HTERT RPE-1 (cell line): Measurements from ENCODE around the gene SUGCT.
"Not testable (repeated sequence)": the region's sequence is repeated elsewhere in the genome, so short reads cannot be mapped to it uniquely, and the experiment has no call there.

ENCODE experiments used
- in situ Hi-C: fragments of 300-500 bp; cut with MboI; formaldehyde crosslinking; loops from 4 replicates; pipeline ENCODE4 v1.14.3; 2020; ENCODE audit warnings: low sequenced_read_pairs

Gene SUGCT

DNA sequence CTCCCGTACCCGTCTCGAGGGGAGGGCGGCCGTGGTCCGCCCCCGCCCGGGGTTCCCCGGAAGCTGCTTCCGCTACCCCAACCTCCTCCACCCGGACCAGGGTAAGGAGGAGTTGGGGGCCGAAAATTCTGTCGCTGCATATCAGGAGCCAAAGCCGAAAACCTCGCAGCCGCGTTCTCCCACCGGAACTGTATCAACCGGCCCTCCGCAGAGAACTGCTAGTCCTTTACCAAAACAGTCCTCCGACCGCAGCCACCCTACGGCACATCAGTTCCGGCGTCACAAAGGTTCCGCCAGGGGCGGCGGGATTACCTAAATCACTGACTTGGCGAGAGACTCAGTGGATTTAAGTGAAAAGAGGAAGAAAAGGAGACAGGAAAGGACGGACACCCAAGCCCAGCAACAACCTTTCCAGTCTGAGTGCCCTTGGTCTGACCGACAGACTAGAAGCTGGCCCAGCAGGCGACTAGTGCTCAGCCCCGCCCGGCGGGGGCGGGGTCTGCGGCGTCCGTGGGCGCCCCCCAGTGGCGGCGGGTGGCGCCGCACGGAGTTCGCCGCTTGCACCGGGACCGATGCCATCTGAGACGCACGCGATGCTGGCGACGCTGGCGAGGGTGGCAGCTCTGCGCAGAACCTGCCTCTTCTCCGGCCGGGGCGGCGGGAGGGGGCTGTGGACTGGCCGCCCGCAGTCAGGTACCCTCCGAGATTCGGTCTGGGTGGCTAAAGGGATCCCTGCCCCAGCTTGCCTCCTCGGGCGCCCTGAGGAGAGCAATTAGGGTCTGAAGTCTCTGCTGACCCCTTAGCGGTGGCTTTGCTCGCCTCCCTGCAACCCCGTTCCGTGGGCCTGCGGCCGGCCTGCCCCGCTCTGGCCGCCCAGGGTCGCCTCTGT, at the start of gene SUGCT, which contains the start of gene MPLKIP:
SUGCT (plus strand) TSS at position 578 of the 889 bp plus-strand sequence.
MPLKIP (minus strand) TSS at position 195 of the 889 bp plus-strand sequence; CDS start at position 140, 55 bp downstream.
- in situ Hi-C loops: no loop called here

DNA sequence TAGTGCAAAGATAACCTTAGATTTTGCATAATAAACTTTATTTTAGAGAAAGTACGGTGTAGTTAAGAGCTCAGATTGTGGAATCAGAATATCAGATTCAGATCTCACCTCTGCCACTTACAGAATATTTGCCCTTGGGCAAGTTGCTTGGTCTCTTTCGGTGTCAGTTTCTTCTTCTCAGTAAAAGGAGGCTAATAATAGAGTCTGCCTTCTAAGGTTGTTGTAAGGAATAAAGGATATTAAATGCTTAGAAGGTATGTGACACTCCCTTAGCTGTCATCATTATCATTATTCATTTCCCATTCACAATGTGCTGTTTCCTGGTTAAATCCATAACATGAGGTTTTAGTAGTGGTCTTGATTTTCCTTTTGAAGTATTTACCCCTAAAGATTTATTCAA, 42.6 kb upstream of the SUGCT start:
- in situ Hi-C loops: no loop called here

DNA sequence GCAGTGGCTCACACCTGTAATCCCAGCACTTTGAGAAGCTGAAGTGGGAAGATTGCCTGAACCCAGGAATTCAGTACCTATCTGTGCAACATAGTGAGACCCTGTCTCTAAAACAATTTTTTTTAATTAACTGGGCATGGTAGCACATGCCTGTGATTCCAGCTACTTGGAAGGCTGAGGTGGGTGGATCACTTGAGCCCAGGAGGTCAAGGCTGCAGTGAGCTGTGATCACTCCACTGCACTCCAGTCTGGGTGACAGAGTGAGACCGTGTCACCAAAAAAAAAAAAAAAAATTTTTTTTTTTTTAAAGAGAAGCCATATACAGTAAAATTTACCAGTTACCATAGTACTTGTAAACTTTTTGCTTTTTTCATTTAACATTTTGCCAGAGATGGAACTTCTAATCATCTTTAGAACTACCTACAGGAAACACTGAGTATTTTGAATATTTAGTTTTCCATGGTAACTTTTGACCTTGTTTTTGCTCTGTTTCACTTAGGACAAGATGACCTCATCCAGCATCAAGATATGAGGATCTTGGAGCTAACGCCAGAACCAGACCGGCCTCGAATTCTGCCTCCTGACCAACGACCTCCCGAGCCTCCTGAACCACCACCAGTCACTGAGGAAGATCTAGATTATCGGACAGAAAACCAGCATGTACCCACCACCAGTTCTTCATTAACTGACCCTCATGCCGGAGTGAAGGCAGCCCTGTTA, 41.0 kb upstream of the SUGCT start:
- in situ Hi-C loops: no loop called here

DNA sequence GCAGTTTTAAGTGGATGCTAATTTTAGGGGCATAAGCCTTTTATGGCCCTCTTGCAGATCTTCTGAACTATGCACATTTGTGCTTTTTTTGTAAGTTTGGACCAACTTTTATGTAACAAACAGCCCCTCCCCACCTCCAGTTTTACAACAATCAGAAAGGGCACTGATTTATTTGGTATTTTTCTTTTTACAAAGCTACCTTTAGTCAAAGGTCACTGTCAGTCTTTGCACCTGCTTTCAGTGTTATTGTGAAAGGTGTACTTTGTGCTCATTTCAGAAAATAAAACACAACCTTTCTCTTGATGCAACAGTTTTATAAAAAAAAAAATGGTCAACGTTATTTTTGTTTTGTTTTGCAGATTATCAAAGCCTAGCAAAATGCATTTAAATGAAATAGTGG, 39.6 kb upstream of the SUGCT start:
- in situ Hi-C loops: no loop called here

DNA sequence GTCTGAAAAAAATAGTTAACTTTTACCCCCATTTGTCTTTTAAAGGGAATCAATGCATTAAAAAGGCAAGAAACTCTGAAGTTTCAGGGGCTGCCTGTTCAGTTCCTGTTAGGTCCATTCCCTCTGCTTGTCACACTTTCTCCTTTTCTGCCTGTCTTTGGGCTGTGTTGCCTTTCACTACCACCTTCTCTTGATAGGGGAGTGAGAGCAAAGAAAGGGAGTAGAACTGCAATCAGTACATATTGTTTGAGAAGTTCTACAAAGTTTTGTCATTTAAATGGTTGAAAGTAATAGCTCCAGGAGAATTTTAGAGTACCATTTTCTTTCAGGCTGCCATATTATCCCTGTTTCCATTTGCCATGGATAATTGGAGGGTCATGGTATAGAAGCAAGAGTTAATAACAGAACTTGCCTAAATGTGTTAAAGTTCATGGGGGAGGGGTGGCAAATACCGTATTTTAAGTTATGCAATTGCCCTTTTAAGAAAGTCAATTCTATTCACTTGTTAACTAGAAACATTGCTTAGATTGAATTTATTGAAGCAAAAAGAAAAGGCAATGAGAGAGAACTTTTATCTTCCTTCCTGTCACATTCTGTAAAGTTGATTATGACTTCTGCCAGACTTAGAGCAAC, 39.0 kb upstream of the SUGCT start:
- in situ Hi-C loops: no loop called here

DNA sequence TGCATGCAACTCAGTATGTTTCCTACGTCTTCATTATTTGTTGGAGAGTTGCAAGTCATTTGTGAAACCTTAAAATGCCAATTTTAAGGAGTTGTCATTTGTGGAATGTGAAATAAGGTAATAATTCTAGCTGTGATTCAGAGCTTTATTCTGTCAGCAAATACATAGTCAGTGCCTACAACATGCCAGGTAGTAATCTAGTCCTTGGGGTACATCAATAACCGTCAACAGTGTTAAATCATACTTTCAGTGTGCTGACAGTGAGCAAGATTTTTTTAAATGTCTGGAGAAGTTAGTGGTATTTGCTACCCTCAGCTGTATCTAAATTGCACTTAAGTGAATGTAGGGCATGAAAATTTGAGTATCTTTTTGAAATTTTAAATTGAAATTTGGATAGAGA, 37.1 kb upstream of the SUGCT start:
- in situ Hi-C loops: no loop called here

- in situ Hi-C loops: no loop called here
Observed at GRCh38 chr7:40098810-40099209, 36.0 kb upstream of the SUGCT start.

- in situ Hi-C loops: no loop called here
Observed at GRCh38 chr7:40099837-40100236, 35.0 kb upstream of the SUGCT start.

GRCh38 chr7:40101201-40101600, 33.6 kb upstream of the SUGCT start:
- in situ Hi-C loops: no loop called here

- in situ Hi-C loops: no loop called here
Observed at GRCh38 chr7:40102897-40103296, 31.9 kb upstream of the SUGCT start.

GRCh38 chr7:40105879-40106473, 28.8 kb upstream of the SUGCT start:
- in situ Hi-C loops: no loop called here

DNA sequence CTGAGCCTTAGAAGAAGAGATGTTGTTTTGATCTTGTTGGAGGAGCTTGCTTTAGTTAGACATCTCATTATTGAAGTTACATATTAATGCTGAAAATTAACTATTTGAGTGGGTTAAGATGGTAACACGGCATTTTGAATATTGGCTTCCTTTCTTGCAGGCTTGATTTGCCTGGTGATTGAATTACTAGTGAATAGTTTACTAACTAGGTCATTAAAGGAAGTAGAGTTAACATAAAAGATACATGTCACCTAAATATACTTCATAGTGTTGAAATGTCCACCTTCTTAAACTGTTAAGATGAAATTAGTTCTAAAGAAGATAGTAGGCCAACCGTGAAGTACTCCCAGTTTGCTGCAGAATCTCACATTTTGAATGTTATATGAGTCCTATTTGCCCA, 18.9 kb upstream of the SUGCT start:
- in situ Hi-C loops: no loop called here

- in situ Hi-C loops: not testable (repeated sequence)
Observed at GRCh38 chr7:40117199-40117598, 17.6 kb upstream of the SUGCT start.

- in situ Hi-C loops: not testable (repeated sequence)
Observed at GRCh38 chr7:40118201-40118600, 16.6 kb upstream of the SUGCT start.

DNA sequence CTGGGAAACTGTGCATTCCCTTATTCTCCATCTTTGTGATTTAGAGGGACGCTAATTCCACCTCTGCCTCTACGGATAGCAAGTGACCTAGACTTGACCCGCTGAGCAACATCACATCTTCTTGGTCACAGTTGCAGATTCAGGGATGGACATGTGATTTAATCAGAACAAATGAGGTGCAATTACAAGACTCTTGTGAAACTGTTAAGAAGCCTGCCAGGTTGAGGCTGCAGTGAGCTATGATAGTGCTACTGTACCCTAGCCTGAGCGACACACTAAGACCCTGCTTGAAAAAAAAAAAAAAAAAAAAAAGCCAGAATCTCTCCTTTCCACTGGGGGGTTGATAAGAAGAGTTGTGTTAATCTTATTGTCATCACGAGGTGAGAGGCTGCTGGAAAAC, 14.8 kb upstream of the SUGCT start:
- in situ Hi-C loops: no loop called here

GRCh38 chr7:40122100-40122939, 12.5 kb upstream of the SUGCT start:
- in situ Hi-C loops: not testable (repeated sequence)

DNA sequence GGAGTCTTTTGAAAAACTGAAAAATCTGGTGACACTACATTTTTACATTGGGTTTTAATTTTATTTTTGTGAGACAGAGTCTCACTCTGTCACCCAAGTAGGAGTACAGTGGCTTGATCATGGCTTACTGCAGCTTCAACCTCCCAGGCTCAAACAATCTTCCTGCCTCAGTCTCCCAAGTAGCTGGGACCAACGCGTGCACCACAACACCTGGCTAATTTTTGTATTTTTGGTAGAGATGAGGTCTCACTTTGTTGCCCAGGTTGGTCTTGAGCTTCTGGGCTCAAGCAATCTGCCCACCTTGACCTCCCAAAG, 11.9 kb upstream of the SUGCT start:
- in situ Hi-C loops: no loop called here

DNA sequence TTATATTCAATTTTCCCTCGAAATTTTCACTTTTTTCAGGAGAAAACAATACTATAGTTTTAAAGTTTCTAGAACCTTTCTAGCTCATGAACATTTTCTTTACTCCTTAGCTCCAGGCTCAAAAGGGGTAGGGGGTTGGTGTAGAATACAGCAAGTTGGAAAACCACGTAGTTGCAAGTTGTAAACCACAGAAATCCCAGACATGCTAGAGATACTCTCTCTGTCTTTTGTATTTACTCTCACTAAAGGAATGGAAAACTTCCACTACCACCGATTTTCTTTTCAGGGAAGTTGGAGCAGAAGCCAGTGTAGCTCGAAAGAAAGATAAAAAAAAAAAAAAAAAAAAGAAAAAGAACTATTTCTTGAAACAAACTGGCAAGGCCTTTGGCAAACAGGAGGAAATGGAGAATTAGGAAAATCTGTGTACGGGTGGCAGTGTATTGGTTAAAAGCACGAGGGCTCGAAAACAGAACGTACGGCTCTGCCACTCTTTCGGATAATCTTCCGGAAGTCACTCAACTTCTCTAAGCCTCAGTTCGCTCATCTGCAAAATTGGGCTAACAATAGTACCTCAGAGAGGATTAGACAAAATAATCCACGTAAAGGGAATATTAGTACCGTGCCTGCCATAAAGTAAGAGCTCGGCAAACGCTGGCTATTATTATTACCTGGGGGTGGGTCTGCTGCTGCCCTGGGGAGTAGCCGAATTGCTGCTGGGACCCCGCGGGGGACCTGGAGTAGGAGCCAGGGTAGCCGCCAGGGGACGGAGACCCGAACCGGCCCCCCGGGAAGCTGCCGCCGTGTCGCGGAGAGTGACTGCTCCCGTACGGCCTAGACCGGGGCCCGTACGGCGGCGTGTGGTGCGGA, 1.0 kb upstream of the SUGCT start:
- in situ Hi-C loops: no loop called here

DNA sequence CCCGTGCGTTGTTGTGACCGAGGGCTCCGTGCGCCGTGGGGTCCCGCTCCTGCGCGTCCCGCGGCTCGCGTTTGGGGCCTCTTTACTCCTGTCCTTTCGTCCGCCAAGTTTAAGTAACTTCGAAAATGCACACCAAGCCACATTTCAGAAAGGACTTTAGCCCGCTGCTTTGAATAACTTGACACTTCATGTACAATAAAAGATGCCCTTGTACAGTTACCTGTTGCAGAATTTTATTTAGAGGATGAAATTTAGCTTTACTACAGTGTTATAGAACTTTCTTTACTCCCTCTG, 459 bp downstream of the SUGCT start:
- in situ Hi-C loops: no loop called here

- in situ Hi-C loops: no loop called here
Observed at GRCh38 chr7:40137563-40137962, 2.8 kb downstream of the SUGCT start.
